GM12878 (cell line): Measurements from ENCODE around the gene NDUFV2. TPM values are rescaled to one million over a fixed set of nuclear protein-coding genes. Genes with fewer than 3 reads are reported as not detected.

ENCODE experiments used
- ATAC-seq: fragments of 200-7000 bp; cut with Tn5 transposase; 3 replicates; pipeline ENCODE4 v1.9.1; 2020; ENCODE audit warnings: mild to moderate bottlenecking, moderate library complexity
- BruUV-seq: library from RNA; stranded (reverse); fragments of 400-500 nt; replicated peaks from 2 replicates; lab custom pipeline; 2021; lab: Mats Ljungman, UMichigan
- CTCF ChIA-PET: fragments of 300-600 bp; sonication (Branson Sonifier 250); formaldehyde crosslinking; extraction: SDS; loops from one replicate; lab custom pipeline; 2021; ENCODE audit warnings: inconsistent platforms; lab: Yijun Ruan, JAX
- POLR2A ChIA-PET: fragments of 350-600 bp; formaldehyde crosslinking; extraction: SDS; loops from one replicate; lab custom pipeline; 2021; ENCODE audit warnings: inconsistent platforms; lab: Charles Lee
- RAD21 ChIA-PET: fragments of 300-600 bp; sonication (Branson Sonifier 250); formaldehyde crosslinking; loops from one replicate; lab custom pipeline; 2023; ENCODE audit warnings: antibody characterized with exemption; ENCODE audit not compliant: unreplicated experiment; lab: Charles Lee
- SMC1A ChIA-PET: fragments of 300-600 bp; sonication (Branson Sonifier 250); formaldehyde crosslinking; loops from one replicate; lab custom pipeline; 2023; ENCODE audit not compliant: unreplicated experiment, uncharacterized antibody; lab: Charles Lee
- DNase-seq: peaks from one replicate; pipeline ENCODE4 v3.0.0-alpha.2; 2011; ENCODE audit warnings: low read depth, low spot score
- FAIRE-seq: peaks from 3 replicates; lab custom pipeline; 2011; peaks lifted over from hg19 to GRCh38; lab: Jason Lieb, UNC
- H2AFZ ChIP-seq: 2 replicates; pipeline ENCODE4 v1.6.0; 2011; ENCODE audit warnings: low read depth, low read length, control low read depth; ENCODE audit not compliant: control insufficient read depth
- H3K27ac ChIP-seq: 2 replicates; pipeline ENCODE4 v1.5.1; 2011; ENCODE audit warnings: control low read depth; ENCODE audit not compliant: control insufficient read depth, insufficient read depth
- H3K27me3 ChIP-seq, 2 experiments: replicated peaks in 1 of 2; 2 replicates each; pipeline versions ENCODE4 v1.6.0 to v1.6.1; 2011; ENCODE audit warnings: low read length in 1 of 2; ENCODE audit not compliant: control insufficient read depth in 2 of 2, insufficient read depth in 2 of 2
- H3K36me3 ChIP-seq, 2 experiments: 2 replicates each; pipeline ENCODE4 v1.5.1; 2011; ENCODE audit warnings: low read length in 1 of 2; ENCODE audit not compliant: control insufficient read depth in 2 of 2, insufficient read depth in 2 of 2
- H3K4me1 ChIP-seq: 2 replicates; pipeline ENCODE4 v1.6.1; 2011; ENCODE audit warnings: mild to moderate bottlenecking, low read length, moderate library complexity, mixed read lengths; ENCODE audit not compliant: control insufficient read depth, insufficient read depth
- H3K4me2 ChIP-seq: 2 replicates; pipeline ENCODE4 v1.6.0; 2011; ENCODE audit warnings: control low read depth; ENCODE audit not compliant: control insufficient read depth, insufficient read depth
- H3K4me3 ChIP-seq: fragments of 200-600 bp; sonication (generic); 2 replicates; pipeline ENCODE4 v1.5.1; 2016
- H3K79me2 ChIP-seq: 2 replicates; pipeline ENCODE4 v1.6.0; 2011; ENCODE audit warnings: low read length; ENCODE audit not compliant: control insufficient read depth, insufficient read depth
- H3K9ac ChIP-seq: 2 replicates; pipeline ENCODE4 v1.8.0; 2011; ENCODE audit warnings: low read length, control low read depth, mixed read lengths; ENCODE audit not compliant: control insufficient read depth, insufficient read depth
- H3K9me3 ChIP-seq: replicated peaks from 3 replicates; pipeline ENCODE4 v1.5.1; 2011; ENCODE audit warnings: mild to moderate bottlenecking, low read length; ENCODE audit not compliant: control insufficient read depth, insufficient read depth
- H4K20me1 ChIP-seq: 2 replicates; pipeline ENCODE4 v1.6.0; 2011; ENCODE audit not compliant: control insufficient read depth, insufficient read depth
- GABPA ChIP-seq: IDR thresholded peaks from 2 replicates; pipeline ENCODE4 v1.6.1; 2014; ENCODE audit warnings: antibody characterized with exemption, low read depth, mild to moderate bottlenecking, inconsistent platforms
- ZBTB40 ChIP-seq: fragments of 450-650 bp; IDR thresholded peaks from 2 replicates; pipeline ENCODE4 v1.6.1; 2016; ENCODE audit warnings: mild to moderate bottlenecking, moderate library complexity, borderline replicate concordance
- WGBS: methylation state at CpG from one replicate; pipeline ENCODE4 v1.1.6; 2016; ENCODE audit warnings: low lambda C conversion rate; ENCODE audit not compliant: insufficient replicate concordance, insufficient coverage; ENCODE audit errors: missing lambda C conversion rate; 5-methylcytosine and 5-hydroxymethylcytosine counted together
- in situ Hi-C: fragments of 300-500 bp; cut with MboI; formaldehyde crosslinking; loops from 9 replicates; pipeline ENCODE4 v1.14.3; 2018; ENCODE audit warnings: mixed read lengths
- intact Hi-C: fragments of 100-400 bp; cut with micrococcal nuclease; formaldehyde crosslinking; loops from one replicate; pipeline ENCODE4 v1.14.2; 2022; ENCODE audit not compliant: unreplicated experiment
- polyA plus RNA-seq, 11 experiments: library from polyadenylated mRNA; depleted of rRNA in 4 of 11; unstranded in 6 of 11; stranded (reverse) in 5 of 11; fragments of >200 nt; fragmentation: Nextera tagmentation in 4 of 11; fragmentation: Illumina TruSeq in 1 of 11; extraction: Ambion mirVana in 4 of 11; extraction: Trizol in 1 of 11; gene quantifications; 1 replicate in 1 of 11; 2 replicates in 10 of 11; pipeline versions ENCODE4 v1.2.1 to v1.2.3, GENCODE V29; 2011 to 2016; ENCODE audit warnings: inconsistent platforms in 2 of 11, missing spikeins in 2 of 11, low read depth in 1 of 11
- total RNA-seq, 4 experiments: library from RNA; depleted of rRNA in 3 of 4; stranded (reverse); fragments of >200 nt in 3 of 4; fragmentation: Illumina TruSeq in 1 of 4; extraction: Trizol in 1 of 4; gene quantifications; 2 replicates each; pipeline versions ENCODE4 v1.2.1 to v1.2.3, GENCODE V29; 2013 to 2021

NDUFV2 gene
- total and polyA plus RNA-seq, 10 of the 15 experiments (the other 5 are each of a cell fraction or from before 2014, with no cell fraction given): 236 to 590 (median 321) TPM

- TF ChIP-seq ZBTB40: no peak
These were observed 71.3 kb downstream of the NDUFV2 start (continued) for GRCh38 chr18:9173770-9174233.

GRCh38 chr18:9174302-9174701 lies 71.8 kb downstream of the NDUFV2 start:
- FAIRE-seq: no peak
- no peak for DNase-seq
- 75% methylated on average over 4 of the region's 4 CpGs for WGBS
- no peak overlapping the region for H3K4me2 ChIP-seq
- CTCF ChIA-PET: no interaction called here
- no peaks in the 10 kb centered on the region for H4K20me1 ChIP-seq
- H2AFZ ChIP-seq: no peak overlapping the region
- H3K27me3 ChIP-seq: no peaks in the 10 kb centered on the region
- no peak overlapping the region for H3K9ac ChIP-seq
- H3K9me3 ChIP-seq: peaks cover 5% of the 10 kb centered on the region; the same call in 1 of the 3 replicates
- SMC1A ChIA-PET: no interaction called here
- BruUV-seq: no TSS peak
- ATAC-seq: no peak
- RAD21 ChIA-PET: no interaction called here
- peak overlapping the region; percentile 31 for H3K27ac ChIP-seq
- in situ Hi-C loops: no loop called here
- POLR2A ChIA-PET: no interaction called here
- intact Hi-C loops: no loop called here
- H3K4me1 ChIP-seq: peaks cover 10% of the 10 kb centered on the region
- no peak for TF ChIP-seq GABPA
- peaks cover 0 to 4% of the 10 kb centered on the region in 2 experiments; a peak in 1 of 4 replicates for H3K36me3 ChIP-seq
- peaks cover 54% of the 10 kb centered on the region for H3K79me2 ChIP-seq
- no peak overlapping the region for H3K4me3 ChIP-seq
